Prostate gland (tissue), 2 donors: ENCODE results near the gene HS1BP3.
A peak's percentile ranks its signal among the peaks of the same experiment; 100 is the strongest.

ENCODE experiments used
- POLR2AphosphoS5 ChIP-seq: sonication (generic); formaldehyde crosslinking; IDR thresholded peaks from one replicate; pipeline ENCODE4 v1.6.1; 2017; ENCODE audit warnings: antibody characterized with exemption
- TF ChIP-seq, protein P1 (sequence below), 4 experiments: fragments of 200-600 bp in 2 of 4; fragments of 450-650 bp in 2 of 4; sonication (generic) in 2 of 4; IDR thresholded peaks; 1 replicate in 3 of 4; 2 replicates in 1 of 4; pipeline ENCODE4 v1.5.1; 2016 to 2019; ENCODE audit warnings: antibody characterized with exemption in 4 of 4, mild to moderate bottlenecking in 2 of 4, moderate library complexity in 2 of 4

DNA sequence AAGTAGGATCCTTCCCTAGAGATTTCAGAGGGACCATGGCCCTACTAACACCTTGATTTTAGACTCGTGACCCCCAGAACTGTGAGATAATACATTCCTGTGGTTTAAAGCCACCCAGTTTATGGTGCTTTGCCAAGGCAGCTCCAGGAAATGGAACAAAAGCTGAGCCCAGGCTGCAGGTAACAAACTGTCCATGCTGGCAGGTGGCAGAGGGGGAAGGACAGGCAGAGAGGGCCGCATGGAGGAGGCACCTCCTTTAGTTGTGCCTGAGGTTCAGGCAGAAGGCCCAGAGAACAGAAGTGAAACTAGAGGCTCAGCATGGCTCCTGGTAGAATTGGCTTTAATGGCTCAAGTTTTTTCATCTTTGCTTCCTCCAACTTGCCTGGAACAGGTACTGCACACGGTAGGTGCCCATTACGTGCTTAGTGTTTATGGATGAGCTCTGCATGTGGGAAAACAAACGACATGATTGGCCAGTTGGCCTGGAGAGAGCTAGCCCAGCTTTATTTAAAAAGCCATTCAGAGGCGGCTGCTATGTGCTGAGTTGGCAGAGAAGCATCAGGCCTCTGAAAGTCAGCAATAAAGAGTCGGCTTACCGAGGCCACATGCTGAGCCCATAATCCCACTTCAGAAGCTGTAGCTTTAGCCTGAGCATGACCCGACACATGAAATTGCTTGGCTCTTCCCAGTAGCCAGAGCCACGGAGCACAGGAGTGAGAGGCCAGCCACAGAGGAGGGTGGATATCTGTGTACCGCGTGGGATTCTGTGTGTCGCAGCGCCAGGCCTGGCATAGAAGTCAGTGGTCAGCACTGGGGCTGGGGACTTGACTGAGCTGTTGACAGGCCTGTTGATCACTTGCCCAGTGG lies 36.5 kb downstream of the HS1BP3 start:
- TF ChIP-seq, protein P1, sequence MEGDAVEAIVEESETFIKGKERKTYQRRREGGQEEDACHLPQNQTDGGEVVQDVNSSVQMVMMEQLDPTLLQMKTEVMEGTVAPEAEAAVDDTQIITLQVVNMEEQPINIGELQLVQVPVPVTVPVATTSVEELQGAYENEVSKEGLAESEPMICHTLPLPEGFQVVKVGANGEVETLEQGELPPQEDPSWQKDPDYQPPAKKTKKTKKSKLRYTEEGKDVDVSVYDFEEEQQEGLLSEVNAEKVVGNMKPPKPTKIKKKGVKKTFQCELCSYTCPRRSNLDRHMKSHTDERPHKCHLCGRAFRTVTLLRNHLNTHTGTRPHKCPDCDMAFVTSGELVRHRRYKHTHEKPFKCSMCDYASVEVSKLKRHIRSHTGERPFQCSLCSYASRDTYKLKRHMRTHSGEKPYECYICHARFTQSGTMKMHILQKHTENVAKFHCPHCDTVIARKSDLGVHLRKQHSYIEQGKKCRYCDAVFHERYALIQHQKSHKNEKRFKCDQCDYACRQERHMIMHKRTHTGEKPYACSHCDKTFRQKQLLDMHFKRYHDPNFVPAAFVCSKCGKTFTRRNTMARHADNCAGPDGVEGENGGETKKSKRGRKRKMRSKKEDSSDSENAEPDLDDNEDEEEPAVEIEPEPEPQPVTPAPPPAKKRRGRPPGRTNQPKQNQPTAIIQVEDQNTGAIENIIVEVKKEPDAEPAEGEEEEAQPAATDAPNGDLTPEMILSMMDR (IDR thresholded peaks at IDR 0.05) = no peak
- TF ChIP-seq POLR2AphosphoS5 = peak; percentile 46
